CD4-positive, alpha-beta T cell treated with Interleukin-6 for 4 hours (primary cell): Measurements from ENCODE around the gene PTPRG.
"Not testable (repeated sequence)": the region's sequence is repeated elsewhere in the genome, so short reads cannot be mapped to it uniquely, and the experiment has no call there.

Experiments
- DNase-seq: peaks from one replicate; pipeline ENCODE4 v3.0.0-alpha.2; 2020; ENCODE audit warnings: mixed read lengths

The PTPRG gene

GRCh38 chr3:62038798-62039197, 477.4 kb downstream of the PTPRG start:
- DNase-seq: not testable (repeated sequence)

- DNase-seq: no peak
Measured at GRCh38 chr3:62039586-62039985, 478.2 kb downstream of the PTPRG start.

- DNase-seq: no peak
Measured at GRCh38 chr3:62041681-62042080, 480.3 kb downstream of the PTPRG start.

GRCh38 chr3:62044874-62045411, 483.6 kb downstream of the PTPRG start:
- no peak for DNase-seq

GRCh38 chr3:62046326-62046725, 485.0 kb downstream of the PTPRG start:
- DNase-seq: no peak

- DNase-seq: no peak
Measured at GRCh38 chr3:62048577-62048976, 487.2 kb downstream of the PTPRG start.

GRCh38 chr3:62049033-62049432, 487.7 kb downstream of the PTPRG start:
- no peak for DNase-seq

GRCh38 chr3:62051506-62051905, 490.1 kb downstream of the PTPRG start:
- no peak for DNase-seq

GRCh38 chr3:62052331-62052730, 491.0 kb downstream of the PTPRG start:
- DNase-seq: no peak

GRCh38 chr3:62056658-62057057, 495.3 kb downstream of the PTPRG start:
- no peak for DNase-seq

- DNase-seq: no peak
Measured at GRCh38 chr3:62057339-62058047, 496.1 kb downstream of the PTPRG start.

- no peak for DNase-seq
Measured at GRCh38 chr3:62065985-62066693, 504.8 kb downstream of the PTPRG start.

GRCh38 chr3:62068337-62068736, 507.0 kb downstream of the PTPRG start:
- DNase-seq: no peak

GRCh38 chr3:62070891-62071290, 509.5 kb downstream of the PTPRG start:
- no peak for DNase-seq

- no peak for DNase-seq
Measured at GRCh38 chr3:62073038-62073437, 511.7 kb downstream of the PTPRG start.

GRCh38 chr3:62084558-62084957, 523.2 kb downstream of the PTPRG start:
- no peak for DNase-seq

GRCh38 chr3:62088472-62089104, 527.2 kb downstream of the PTPRG start:
- DNase-seq: no peak

- DNase-seq: no peak
Measured at GRCh38 chr3:62090066-62090465, 528.7 kb downstream of the PTPRG start.

GRCh38 chr3:62090519-62090918, 529.1 kb downstream of the PTPRG start:
- DNase-seq: no peak

GRCh38 chr3:62093025-62093424, 531.7 kb downstream of the PTPRG start:
- DNase-seq: no peak

GRCh38 chr3:62094461-62094860, 533.1 kb downstream of the PTPRG start:
- DNase-seq: no peak

GRCh38 chr3:62095080-62095479, 533.7 kb downstream of the PTPRG start:
- no peak for DNase-seq

GRCh38 chr3:62095756-62096155, 534.4 kb downstream of the PTPRG start:
- DNase-seq: no peak

- no peak for DNase-seq
Measured at GRCh38 chr3:62096521-62096920, 535.1 kb downstream of the PTPRG start.
